Epithelial cell of proximal tubule (primary cell): ENCODE measurements around the gene FKBP15. TPM values are rescaled to one million over a fixed set of nuclear protein-coding genes. Genes with fewer than 3 reads are reported as not detected.

Experiments
- DNase-seq: peaks from one replicate; pipeline ENCODE4 v3.0.0-alpha.2; 2011; ENCODE audit warnings: low read depth
- H3K4me3 ChIP-seq: 2 replicates; pipeline ENCODE4 v1.5.1; 2011; ENCODE audit warnings: low read depth, mild to moderate bottlenecking, low read length
- total RNA-seq: library from RNA; depleted of rRNA; stranded (reverse); fragments of >200 nt; gene quantifications from 2 replicates; pipeline ENCODE4 v1.2.3, GENCODE V29; 2015
- TF ChIP-seq, protein P1 (sequence below): conservative IDR thresholded peaks from 2 replicates; pipeline ENCODE4 v1.5.1; 2012; ENCODE audit warnings: low read depth, mild to moderate bottlenecking, low read length

FKBP15 gene
- total RNA-seq, 1 donor from 2014 or later, result 14.6 TPM

DNA sequence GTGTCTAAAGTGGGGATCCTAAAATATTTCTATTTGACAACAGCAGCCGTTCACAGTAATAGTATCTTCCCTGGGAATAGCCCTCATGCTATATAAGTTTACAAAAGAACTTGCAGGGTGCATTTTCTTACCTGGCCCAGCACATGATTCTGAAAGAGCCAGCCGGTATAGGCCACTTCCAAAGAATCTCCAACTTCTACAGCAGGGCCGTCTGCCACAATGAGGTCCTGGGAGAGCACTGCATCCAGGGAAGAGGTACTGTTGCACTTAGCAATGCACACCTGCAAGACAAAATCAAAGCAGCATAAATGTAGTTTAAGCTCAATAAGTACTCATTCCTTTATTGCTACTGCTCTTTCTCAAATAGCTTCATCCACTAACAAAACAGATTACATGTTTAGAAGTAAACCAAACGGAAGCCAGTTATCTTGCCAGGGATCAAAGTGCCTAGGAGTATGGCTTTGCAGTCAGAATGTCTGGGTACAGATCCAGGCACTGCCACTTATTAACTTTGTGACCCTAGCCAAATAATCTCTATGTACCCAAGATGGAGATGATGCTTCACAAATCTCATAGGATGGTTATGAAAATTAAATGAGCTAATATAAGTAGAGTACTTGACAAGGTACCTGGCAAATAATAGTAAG lies 21.3 kb downstream of the FKBP15 start:
- TF ChIP-seq, protein P1, sequence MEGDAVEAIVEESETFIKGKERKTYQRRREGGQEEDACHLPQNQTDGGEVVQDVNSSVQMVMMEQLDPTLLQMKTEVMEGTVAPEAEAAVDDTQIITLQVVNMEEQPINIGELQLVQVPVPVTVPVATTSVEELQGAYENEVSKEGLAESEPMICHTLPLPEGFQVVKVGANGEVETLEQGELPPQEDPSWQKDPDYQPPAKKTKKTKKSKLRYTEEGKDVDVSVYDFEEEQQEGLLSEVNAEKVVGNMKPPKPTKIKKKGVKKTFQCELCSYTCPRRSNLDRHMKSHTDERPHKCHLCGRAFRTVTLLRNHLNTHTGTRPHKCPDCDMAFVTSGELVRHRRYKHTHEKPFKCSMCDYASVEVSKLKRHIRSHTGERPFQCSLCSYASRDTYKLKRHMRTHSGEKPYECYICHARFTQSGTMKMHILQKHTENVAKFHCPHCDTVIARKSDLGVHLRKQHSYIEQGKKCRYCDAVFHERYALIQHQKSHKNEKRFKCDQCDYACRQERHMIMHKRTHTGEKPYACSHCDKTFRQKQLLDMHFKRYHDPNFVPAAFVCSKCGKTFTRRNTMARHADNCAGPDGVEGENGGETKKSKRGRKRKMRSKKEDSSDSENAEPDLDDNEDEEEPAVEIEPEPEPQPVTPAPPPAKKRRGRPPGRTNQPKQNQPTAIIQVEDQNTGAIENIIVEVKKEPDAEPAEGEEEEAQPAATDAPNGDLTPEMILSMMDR, result no peak
- DNase-seq, result no peak
- no peak overlapping the region for H3K4me3 ChIP-seq

DNA sequence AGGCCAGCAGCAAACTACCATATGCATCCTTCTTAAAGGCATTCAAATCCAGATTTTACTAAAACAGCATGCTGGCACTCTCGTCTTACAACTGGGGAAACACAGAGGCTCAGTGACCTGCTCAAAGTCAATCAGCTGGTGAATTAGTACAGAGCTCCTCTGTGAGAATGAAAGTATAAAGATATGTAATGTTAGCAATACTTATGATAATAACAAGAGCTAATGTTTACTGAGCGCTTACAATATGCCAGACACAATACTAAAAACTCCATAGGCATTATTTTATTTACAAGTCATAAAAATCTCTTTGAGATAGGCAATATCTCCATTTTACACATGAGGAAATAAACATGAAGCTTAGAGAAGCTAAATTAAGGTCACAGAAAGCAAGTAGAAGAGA lies 28.6 kb downstream of the FKBP15 start:
- TF ChIP-seq, protein P1, result no peak
- H3K4me3 ChIP-seq, result no peak overlapping the region
- no peak for DNase-seq

DNA sequence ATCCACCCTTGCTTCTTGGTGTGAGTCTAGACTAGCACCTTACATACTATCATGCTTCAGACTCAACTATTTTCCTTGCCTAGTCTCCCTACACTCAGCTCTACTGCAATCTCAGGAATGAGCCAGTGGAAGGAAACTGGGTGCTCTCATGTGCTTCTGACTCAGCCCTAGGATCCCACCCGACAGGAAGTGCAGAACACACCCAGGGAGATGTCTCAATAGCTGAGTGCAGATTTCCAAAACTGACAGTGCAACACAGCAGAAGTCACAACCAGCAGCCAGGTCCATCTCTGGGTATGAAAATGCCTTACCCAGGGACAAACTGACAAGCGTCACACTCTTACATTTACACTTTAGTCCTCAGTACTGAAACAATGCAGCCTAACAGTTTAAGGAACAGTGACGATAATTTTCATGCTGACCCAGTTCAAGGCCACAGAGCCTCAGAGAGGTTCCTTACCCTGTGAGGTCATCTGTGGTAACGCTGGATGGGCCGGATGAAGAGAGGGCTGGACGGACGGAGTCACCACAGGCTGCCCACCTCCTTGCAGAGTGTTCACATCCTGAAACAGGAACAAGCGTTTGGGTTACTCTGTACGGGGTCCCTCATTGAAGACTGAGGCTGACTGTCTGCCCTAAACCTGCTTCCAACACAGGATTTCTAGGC lies 33.0 kb downstream of the FKBP15 start:
- peak; percentile 72 for DNase-seq
- peak overlapping the region; percentile 39 for H3K4me3 ChIP-seq
- TF ChIP-seq, protein P1, result no peak

DNA sequence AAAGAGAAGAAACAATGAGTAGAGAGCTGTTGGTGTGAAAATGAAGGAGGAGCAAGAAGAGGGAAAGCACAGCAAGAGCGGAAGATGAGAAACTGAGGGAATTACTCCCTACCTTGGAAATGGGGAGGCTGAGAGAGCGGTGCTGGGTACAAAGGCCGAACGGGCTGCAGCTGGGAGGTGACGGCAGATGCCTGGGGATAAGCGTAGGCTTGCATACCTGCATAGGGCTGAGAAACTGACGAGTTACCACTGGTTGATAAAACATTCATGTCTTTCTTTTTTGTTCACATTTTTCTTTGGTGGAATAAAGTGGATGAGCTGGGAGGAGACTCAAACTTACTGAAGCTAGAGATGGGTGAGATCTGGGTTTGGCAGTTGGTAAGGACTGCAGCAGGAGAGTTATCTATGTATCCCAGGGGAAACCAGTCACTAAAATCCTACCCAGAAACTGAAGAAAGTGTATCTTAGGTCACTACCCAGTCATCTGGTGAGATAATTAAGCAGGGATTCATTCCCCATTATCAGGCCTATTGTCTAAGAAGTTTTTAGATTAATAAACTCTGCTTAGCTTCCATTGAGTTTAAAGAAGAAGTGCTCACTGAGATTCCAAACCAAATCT lies 34.8 kb downstream of the FKBP15 start:
- TF ChIP-seq, protein P1, result no peak
- no peak overlapping the region for H3K4me3 ChIP-seq
- no peak for DNase-seq

DNA sequence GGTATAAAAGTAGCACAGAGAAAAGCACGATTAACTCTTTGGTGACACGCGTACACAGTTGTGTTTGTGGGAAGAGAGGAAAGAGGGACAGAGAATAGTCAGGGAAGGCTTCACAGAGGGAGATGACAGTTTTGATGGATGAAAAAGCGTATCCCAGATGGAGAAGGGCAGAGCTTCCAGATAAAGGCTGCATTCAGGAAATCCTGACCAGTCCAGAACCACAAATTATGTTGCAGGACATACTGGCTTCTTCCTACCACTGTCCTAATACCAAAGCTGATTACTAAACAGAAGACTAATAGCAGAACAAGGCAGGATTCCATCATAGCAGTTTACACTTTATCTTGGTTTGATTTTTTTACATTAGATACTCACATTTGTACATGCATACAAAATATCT lies 35.8 kb downstream of the FKBP15 start:
- TF ChIP-seq, protein P1, result no peak
- no peak for DNase-seq
- no peak overlapping the region for H3K4me3 ChIP-seq

DNA sequence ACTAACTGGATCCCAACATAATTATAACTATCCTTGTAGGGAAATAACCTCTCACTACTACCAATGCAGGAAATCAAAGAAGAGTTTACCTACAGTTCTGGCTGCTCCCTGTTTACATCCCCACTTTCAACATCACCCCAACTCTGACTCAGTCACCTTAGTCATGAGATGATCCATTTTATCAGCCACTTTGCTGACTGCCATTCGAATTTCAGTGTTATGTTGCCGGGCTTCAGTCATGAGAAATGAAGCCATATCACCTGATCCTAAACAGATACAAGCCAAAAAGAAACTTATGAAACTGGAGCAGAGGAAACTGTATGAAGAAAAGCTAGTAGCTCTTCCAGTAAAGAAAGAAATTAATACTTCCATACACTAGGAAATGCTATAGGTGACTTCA lies 36.5 kb downstream of the FKBP15 start:
- DNase-seq, result no peak
- TF ChIP-seq, protein P1, result no peak
- no peak overlapping the region for H3K4me3 ChIP-seq

DNA sequence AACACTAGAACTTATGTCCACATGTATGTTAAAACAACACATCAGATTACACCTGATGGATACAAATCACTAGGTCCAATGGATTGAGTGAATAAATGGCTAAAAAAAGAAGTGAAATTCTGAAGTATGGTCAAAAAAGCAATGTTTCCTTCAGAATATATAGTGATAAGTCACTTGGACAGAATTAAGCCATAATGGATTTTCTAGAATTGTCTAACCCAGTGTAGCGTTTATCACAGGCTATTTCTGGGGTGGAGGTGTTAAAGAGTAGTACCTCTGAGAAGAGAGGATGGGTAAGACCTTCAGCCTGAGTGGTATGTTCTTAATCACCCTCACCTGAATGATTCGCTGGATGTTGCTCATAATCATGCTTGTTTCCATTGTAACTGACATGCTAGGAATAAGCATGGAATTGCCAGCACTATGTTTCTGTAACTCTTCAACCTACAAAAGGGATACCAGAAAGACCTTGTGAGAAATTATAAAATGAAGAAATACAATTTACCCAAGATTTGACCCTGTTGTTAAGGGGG lies 37.1 kb downstream of the FKBP15 start:
- TF ChIP-seq, protein P1, result no peak
- H3K4me3 ChIP-seq, result no peak overlapping the region
- DNase-seq, result no peak
